H9 (cell line): Measurements from ENCODE around the gene RIT2. TPM values are rescaled to one million over a fixed set of nuclear protein-coding genes. Genes with fewer than 3 reads are reported as not detected.

Source experiments
- DNase-seq: peaks from one replicate; pipeline ENCODE4 v3.0.0-alpha.2; 2017
- H2AFZ ChIP-seq: one replicate; pipeline ENCODE4 v1.6.1; 2013; ENCODE audit warnings: mild to moderate bottlenecking, low read length, control low read depth, moderate library complexity
- H2AK5ac ChIP-seq: 2 replicates; pipeline ENCODE4 v1.6.1; 2013; ENCODE audit warnings: low read length, control low read depth, mixed read lengths; ENCODE audit not compliant: insufficient read length
- H2BK120ac ChIP-seq: one replicate; pipeline ENCODE4 v1.6.1; 2013; ENCODE audit warnings: low read depth, mild to moderate bottlenecking, low read length, control low read depth, inconsistent platforms; ENCODE audit not compliant: poor library complexity, severe bottlenecking
- H2BK12ac ChIP-seq: 2 replicates; pipeline ENCODE4 v1.6.1; 2013; ENCODE audit warnings: low read length, control low read depth, mixed read lengths, low read depth; ENCODE audit not compliant: insufficient read length
- H2BK15ac ChIP-seq: 2 replicates; pipeline ENCODE4 v1.6.1; 2013; ENCODE audit warnings: low read depth, low read length, control low read depth
- H2BK20ac ChIP-seq: one replicate; pipeline ENCODE4 v1.6.1; 2013; ENCODE audit warnings: low read depth, mild to moderate bottlenecking, low read length, control low read depth, inconsistent platforms; ENCODE audit not compliant: poor library complexity, severe bottlenecking
- H2BK5ac ChIP-seq: 2 replicates; pipeline ENCODE4 v1.6.1; 2013; ENCODE audit warnings: low read length, control low read depth, mixed read lengths; ENCODE audit not compliant: insufficient read length
- H3K14ac ChIP-seq: 2 replicates; pipeline ENCODE4 v1.6.1; 2013; ENCODE audit warnings: low read length, control low read depth; ENCODE audit not compliant: insufficient read depth
- H3K18ac ChIP-seq: 2 replicates; pipeline ENCODE4 v1.6.1; 2013; ENCODE audit warnings: low read depth, mild to moderate bottlenecking, mixed read lengths, low read length, control low read depth; ENCODE audit not compliant: insufficient read length
- H3K23ac ChIP-seq: 2 replicates; pipeline ENCODE4 v1.6.1; 2013; ENCODE audit warnings: low read length, control low read depth, mixed read lengths, low read depth; ENCODE audit not compliant: insufficient read length
- H3K23me2 ChIP-seq: 2 replicates; pipeline ENCODE4 v1.6.1; 2013; ENCODE audit warnings: low read depth, mild to moderate bottlenecking, mixed read lengths, low read length, control low read depth; ENCODE audit not compliant: insufficient read length, poor library complexity, severe bottlenecking
- H3K27ac ChIP-seq: 2 replicates; pipeline ENCODE4 v1.5.1; 2013; ENCODE audit warnings: low read length, control low read depth, mixed read lengths, low read depth; ENCODE audit not compliant: insufficient read length
- H3K27me3 ChIP-seq: 2 replicates; pipeline ENCODE4 v1.6.1; 2013; ENCODE audit warnings: low read length, control low read depth, inconsistent platforms; ENCODE audit not compliant: insufficient read depth
- H3K4ac ChIP-seq: 2 replicates; pipeline ENCODE4 v1.6.1; 2013; ENCODE audit warnings: low read depth, mild to moderate bottlenecking, control low read depth, inconsistent platforms, low read length, moderate library complexity
- H3K4me1 ChIP-seq: 2 replicates; pipeline ENCODE4 v1.6.1; 2013; ENCODE audit warnings: low read length, control low read depth, inconsistent platforms; ENCODE audit not compliant: insufficient read depth
- H3K4me2 ChIP-seq: 2 replicates; pipeline ENCODE4 v1.6.1; 2013; ENCODE audit warnings: low read length, control low read depth, mixed read lengths; ENCODE audit not compliant: insufficient read length, insufficient read depth
- H3K56ac ChIP-seq: 2 replicates; pipeline ENCODE4 v1.6.1; 2013; ENCODE audit warnings: low read depth, mild to moderate bottlenecking, mixed read lengths, low read length, control low read depth; ENCODE audit not compliant: insufficient read length
- H3K79me1 ChIP-seq: 2 replicates; pipeline ENCODE4 v1.6.1; 2013; ENCODE audit warnings: low read depth, mild to moderate bottlenecking, moderate library complexity, low read length, control low read depth, inconsistent platforms; ENCODE audit not compliant: insufficient read depth, poor library complexity, severe bottlenecking
- H3K79me2 ChIP-seq: 2 replicates; pipeline ENCODE4 v1.6.1; 2013; ENCODE audit warnings: low read length, control low read depth, inconsistent platforms; ENCODE audit not compliant: insufficient read depth
- H3K9ac ChIP-seq: 2 replicates; pipeline ENCODE4 v1.6.1; 2013; ENCODE audit warnings: low read length, control low read depth, mixed read lengths; ENCODE audit not compliant: insufficient read length; ENCODE audit errors: extremely low read depth
- H3K9me3 ChIP-seq: one replicate; pipeline ENCODE4 v1.6.1; 2013; ENCODE audit warnings: low read depth, low read length, inconsistent platforms; ENCODE audit not compliant: control insufficient read depth
- H3T11ph ChIP-seq: one replicate; pipeline ENCODE4 v1.6.1; 2013; ENCODE audit warnings: mild to moderate bottlenecking, low read length, control low read depth, inconsistent platforms
- H4K20me1 ChIP-seq: one replicate; pipeline ENCODE4 v1.6.1; 2013; ENCODE audit not compliant: control insufficient read depth, insufficient read length, insufficient read depth
- H4K5ac ChIP-seq: 2 replicates; pipeline ENCODE4 v1.6.1; 2013; ENCODE audit warnings: low read depth, mild to moderate bottlenecking, mixed read lengths, low read length, control low read depth; ENCODE audit not compliant: insufficient read length
- H4K8ac ChIP-seq: replicated peaks from 2 replicates; pipeline ENCODE4 v1.6.1; 2013; ENCODE audit warnings: low read length, control low read depth, mixed read lengths, low read depth; ENCODE audit not compliant: insufficient read length
- H4K91ac ChIP-seq: 2 replicates; pipeline ENCODE4 v1.6.1; 2013; ENCODE audit warnings: low read depth, mild to moderate bottlenecking, moderate library complexity, mixed read lengths, low read length, control low read depth; ENCODE audit not compliant: insufficient read length
- H3K27ac Mint-ChIP-seq, 3 experiments: 2 replicates in 2 of 3; 3 replicates in 1 of 3; pipeline ENCODE4 v1.8.0; 2020 to 2021; ENCODE audit warnings: mixed read lengths in 3 of 3, mild to moderate bottlenecking in 1 of 3, moderate library complexity in 1 of 3
- H3K27me3 Mint-ChIP-seq: 2 replicates; pipeline ENCODE4 v1.8.0; 2021; ENCODE audit warnings: low read depth, mild to moderate bottlenecking, moderate library complexity, mixed read lengths
- H3K36me3 Mint-ChIP-seq, 3 experiments: 2 replicates in 2 of 3; 3 replicates in 1 of 3; pipeline ENCODE4 v1.8.0; 2020 to 2021; ENCODE audit warnings: low read depth in 3 of 3, mixed read lengths in 3 of 3; ENCODE audit not compliant: insufficient read depth in 1 of 3
- H3K4me1 Mint-ChIP-seq, 2 experiments: 2 replicates each; pipeline ENCODE4 v1.8.0; 2020; ENCODE audit warnings: mixed read lengths in 2 of 2
- H3K4me3 Mint-ChIP-seq, 2 experiments: 2 replicates in 1 of 2; 3 replicates in 1 of 2; pipeline ENCODE4 v1.8.0; 2020 to 2021; ENCODE audit warnings: mild to moderate bottlenecking in 2 of 2, mixed read lengths in 2 of 2, moderate library complexity in 1 of 2
- H3K9me3 Mint-ChIP-seq, 2 experiments: 2 replicates in 1 of 2; 3 replicates in 1 of 2; pipeline ENCODE4 v1.8.0; 2020; ENCODE audit warnings: mild to moderate bottlenecking in 2 of 2, mixed read lengths in 2 of 2, moderate library complexity in 1 of 2
- WGBS: extraction: QIAGEN DNeasy Blood & Tissue Kit; methylation state at CpG from one replicate; pipeline ENCODE4 v1.1.7; 2013; ENCODE audit warnings: missing lambda C conversion rate, low lambda C conversion rate, mixed read lengths; ENCODE audit not compliant: insufficient read length; ENCODE audit errors: extremely low coverage; 5-methylcytosine and 5-hydroxymethylcytosine counted together
- total RNA-seq: library from RNA; stranded (reverse); gene quantifications from 2 replicates; pipeline ENCODE4 v1.2.1, GENCODE V29; 2021
- TF ChIP-seq, protein P1 (sequence below): fragments of 200-600 bp; sonication (generic); conservative IDR thresholded peaks from 3 replicates; pipeline ENCODE4 v1.8.0; 2021; ENCODE audit warnings: antibody characterized with exemption, mild to moderate bottlenecking

RIT2 gene
- total RNA-seq, 1 experiment from 2014 or later, result 1.2 TPM

DNA sequence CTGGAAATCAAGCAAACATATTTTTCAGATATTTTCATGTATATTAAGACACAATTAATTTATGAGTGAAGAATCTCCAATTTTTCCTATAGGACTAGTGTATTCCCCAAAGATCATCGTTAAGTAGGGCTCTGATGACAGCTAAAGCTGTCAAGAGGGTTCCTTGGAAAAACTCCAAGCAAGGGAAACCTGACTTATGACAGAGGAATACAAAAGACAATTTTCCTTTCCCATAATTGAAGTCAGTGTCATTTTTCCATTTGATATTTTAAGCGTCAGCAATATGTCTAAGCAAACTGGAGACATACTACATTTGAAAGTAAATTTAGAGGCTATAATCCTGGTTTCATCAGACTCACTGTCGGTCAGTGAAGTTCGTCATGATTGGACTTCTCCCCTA, 36.1 kb downstream of the RIT2 start:
- H3K18ac ChIP-seq, result no peak overlapping the region
- WGBS, result no CpG with 5 or more reads among the region's 4 CpGs
- no peak overlapping the region for H2BK5ac ChIP-seq
- H3K79me2 ChIP-seq, result no peaks in the 10 kb centered on the region
- no peak overlapping the region for H4K91ac ChIP-seq
- H3K4me2 ChIP-seq, result no peak overlapping the region
- no peaks in the 10 kb centered on the region for H3K79me1 ChIP-seq
- H3K23me2 ChIP-seq, result no peaks in the 10 kb centered on the region
- H2BK12ac ChIP-seq, result no peak overlapping the region
- peaks cover 38 to 42% of the 10 kb centered on the region in 2 experiments for H3K4me1 Mint-ChIP-seq
- no peak overlapping the region for H2BK15ac ChIP-seq
- TF ChIP-seq, protein P1, sequence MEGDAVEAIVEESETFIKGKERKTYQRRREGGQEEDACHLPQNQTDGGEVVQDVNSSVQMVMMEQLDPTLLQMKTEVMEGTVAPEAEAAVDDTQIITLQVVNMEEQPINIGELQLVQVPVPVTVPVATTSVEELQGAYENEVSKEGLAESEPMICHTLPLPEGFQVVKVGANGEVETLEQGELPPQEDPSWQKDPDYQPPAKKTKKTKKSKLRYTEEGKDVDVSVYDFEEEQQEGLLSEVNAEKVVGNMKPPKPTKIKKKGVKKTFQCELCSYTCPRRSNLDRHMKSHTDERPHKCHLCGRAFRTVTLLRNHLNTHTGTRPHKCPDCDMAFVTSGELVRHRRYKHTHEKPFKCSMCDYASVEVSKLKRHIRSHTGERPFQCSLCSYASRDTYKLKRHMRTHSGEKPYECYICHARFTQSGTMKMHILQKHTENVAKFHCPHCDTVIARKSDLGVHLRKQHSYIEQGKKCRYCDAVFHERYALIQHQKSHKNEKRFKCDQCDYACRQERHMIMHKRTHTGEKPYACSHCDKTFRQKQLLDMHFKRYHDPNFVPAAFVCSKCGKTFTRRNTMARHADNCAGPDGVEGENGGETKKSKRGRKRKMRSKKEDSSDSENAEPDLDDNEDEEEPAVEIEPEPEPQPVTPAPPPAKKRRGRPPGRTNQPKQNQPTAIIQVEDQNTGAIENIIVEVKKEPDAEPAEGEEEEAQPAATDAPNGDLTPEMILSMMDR, result no peak
- no peak overlapping the region for H3K4ac ChIP-seq
- no peak overlapping the region for H3T11ph ChIP-seq
- DNase-seq, result no peak
- H3K23ac ChIP-seq, result no peak overlapping the region
- no peak overlapping the region for H3K4me3 Mint-ChIP-seq
- H3K27me3 Mint-ChIP-seq, result no peaks in the 10 kb centered on the region; the same call in 1 of the 2 replicates
- no peak overlapping the region for H3K27ac Mint-ChIP-seq
- H2AFZ ChIP-seq, result no peak overlapping the region
- H4K20me1 ChIP-seq, result no peaks in the 10 kb centered on the region
- H3K9me3 ChIP-seq, result no peaks in the 10 kb centered on the region
- H2BK120ac ChIP-seq, result no peak overlapping the region
- H3K9ac ChIP-seq, result no peak overlapping the region
- H3K36me3 Mint-ChIP-seq, result peaks cover 0 to 4% (median 2%) of the 10 kb centered on the region in 3 experiments; a peak in 5 of 7 replicates
- H4K5ac ChIP-seq, result no peak overlapping the region
- H2BK20ac ChIP-seq, result no peak overlapping the region
- no peak overlapping the region for H3K14ac ChIP-seq
- peaks cover 0 to 5% of the 10 kb centered on the region in 2 experiments; a peak in 3 of 5 replicates for H3K9me3 Mint-ChIP-seq
- H3K4me1 ChIP-seq, result peaks cover 9% of the 10 kb centered on the region
- H3K56ac ChIP-seq, result no peak overlapping the region
- H2AK5ac ChIP-seq, result no peak overlapping the region
- no peak overlapping the region for H4K8ac ChIP-seq
- H3K27me3 ChIP-seq, result no peaks in the 10 kb centered on the region
- no peak overlapping the region for H3K27ac ChIP-seq
